NCI-H2227 (cell line): Measurements from ENCODE around the gene RAB11B.
"Not testable (repeated sequence)": the region's sequence is repeated elsewhere in the genome, so short reads cannot be mapped to it uniquely, and the experiment has no call there.

ENCODE experiments used
- DNase-seq: peaks from one replicate; lab custom pipeline; 2025; ENCODE audit not compliant: unreplicated experiment; lab: John Stamatoyannopoulos, UW

The RAB11B gene

GRCh38 chr19:8389891-8390616, at the start of gene RAB11B:
Gene RAB11B, plus strand, starts transcription at chr19:8390360. Its CDS starts 57 bp downstream, at chr19:8390417.
- DNase-seq, result peak; percentile 98

- DNase-seq, result not testable (repeated sequence)
Observed at GRCh38 chr19:8341504-8341903, 48.7 kb upstream of the RAB11B start.

- DNase-seq, result no peak
Observed at GRCh38 chr19:8342316-8342683, 47.9 kb upstream of the RAB11B start.

- DNase-seq, result peak; percentile 93
Observed at GRCh38 chr19:8342684-8343482, 47.3 kb upstream of the RAB11B start, which contains the start of gene KANK3. Gene KANK3, minus strand, starts transcription at chr19:8343262. Its CDS starts 5,434 bp downstream, at chr19:8337828.

- DNase-seq, result no peak
Observed at GRCh38 chr19:8343483-8343844, 46.7 kb upstream of the RAB11B start.

GRCh38 chr19:8349629-8350372, 40.4 kb upstream of the RAB11B start:
- DNase-seq, result not testable (repeated sequence)

GRCh38 chr19:8352134-8352827, 37.9 kb upstream of the RAB11B start:
- no peak for DNase-seq

- not testable (repeated sequence) for DNase-seq
Observed at GRCh38 chr19:8352845-8353244, 37.3 kb upstream of the RAB11B start.

GRCh38 chr19:8355631-8356402, 34.3 kb upstream of the RAB11B start:
- DNase-seq, result no peak

- DNase-seq, result no peak
Observed at GRCh38 chr19:8357007-8357521, 33.1 kb upstream of the RAB11B start.

- no peak for DNase-seq
Observed at GRCh38 chr19:8358948-8359347, 31.2 kb upstream of the RAB11B start.

GRCh38 chr19:8360196-8360595, 30.0 kb upstream of the RAB11B start:
- no peak for DNase-seq

GRCh38 chr19:8361921-8362793, 28.0 kb upstream of the RAB11B start:
- peak; percentile 9 for DNase-seq

GRCh38 chr19:8363803-8364771, 26.1 kb upstream of the RAB11B start, which contains the start of gene ANGPTL4:
Gene ANGPTL4, plus strand, starts transcription at chr19:8364155. Its CDS starts 167 bp downstream, at chr19:8364322.
- DNase-seq, result peak; percentile 70

- no peak for DNase-seq
Observed at GRCh38 chr19:8366121-8366581, 24.0 kb upstream of the RAB11B start.

- DNase-seq, result no peak
Observed at GRCh38 chr19:8366961-8367326, 23.2 kb upstream of the RAB11B start.

- peak; percentile 52 for DNase-seq
Observed at GRCh38 chr19:8367327-8368001, 22.7 kb upstream of the RAB11B start.
